H1 (cell line): ENCODE results near the gene ATM. TPM values are rescaled to one million over a fixed set of nuclear protein-coding genes. Genes with fewer than 3 reads are reported as not detected.
A peak's percentile ranks its signal among the peaks of the same experiment; 100 is the strongest.

Experiments used
- CTCF ChIA-PET: fragments of 300-600 bp; sonication (Branson Sonifier 250); formaldehyde crosslinking; loops from one replicate; lab custom pipeline; 2021; ENCODE audit not compliant: partially characterized antibody; lab: Charles Lee
- POLR2A ChIA-PET: fragments of 300-600 bp; sonication (Branson Sonifier 250); formaldehyde crosslinking; loops from one replicate; lab custom pipeline; 2021; ENCODE audit warnings: inconsistent platforms; ENCODE audit not compliant: partially characterized antibody; lab: Charles Lee
- DNase-seq, 2 experiments: peaks; one replicate each; pipeline versions ENCODE4 v3.0.0 to v3.0.0-alpha.2; 2010 to 2022; ENCODE audit warnings: low spot score in 2 of 2, low read depth in 1 of 2, mixed read lengths in 1 of 2
- FAIRE-seq: peaks from 2 replicates; lab custom pipeline; 2011; peaks lifted over from hg19 to GRCh38; lab: Jason Lieb, UNC
- H2AFZ ChIP-seq: 2 replicates; pipeline ENCODE4 v1.8.1; 2012; ENCODE audit warnings: low read length, inconsistent platforms
- H2AK5ac ChIP-seq: 2 replicates; pipeline ENCODE4 v1.6.1; 2013; ENCODE audit warnings: low read depth, low read length
- H2BK120ac ChIP-seq: replicated peaks from 2 replicates; pipeline ENCODE3; 2013; ENCODE audit warnings: low read depth, low read length, inconsistent platforms
- H2BK12ac ChIP-seq: 2 replicates; pipeline ENCODE4 v1.6.1; 2013; ENCODE audit warnings: low read depth, low read length
- H2BK15ac ChIP-seq: 2 replicates; pipeline ENCODE4 v1.6.1; 2013; ENCODE audit warnings: low read length
- H2BK20ac ChIP-seq: 2 replicates; pipeline ENCODE4 v1.6.1; 2013; ENCODE audit warnings: low read length
- H2BK5ac ChIP-seq: 2 replicates; pipeline ENCODE4 v1.6.1; 2013; ENCODE audit warnings: low read depth, low read length
- H3K14ac ChIP-seq: 2 replicates; pipeline ENCODE4 v1.6.1; 2013; ENCODE audit warnings: inconsistent platforms; ENCODE audit not compliant: insufficient read length
- H3K18ac ChIP-seq: 2 replicates; pipeline ENCODE4 v1.6.1; 2013; ENCODE audit warnings: low read length; ENCODE audit errors: extremely low read depth
- H3K23ac ChIP-seq: 2 replicates; pipeline ENCODE4 v1.6.1; 2013; ENCODE audit warnings: inconsistent platforms; ENCODE audit not compliant: insufficient read length
- H3K23me2 ChIP-seq: 2 replicates; pipeline ENCODE4 v1.6.1; 2013; ENCODE audit warnings: low read depth, low read length
- H3K27ac ChIP-seq: 2 replicates; pipeline ENCODE4 v1.6.1; 2011; ENCODE audit warnings: low read depth, low read length, inconsistent platforms
- H3K27me3 ChIP-seq, 4 experiments: replicated peaks in 1 of 4; 1 replicate in 1 of 4; 2 replicates in 3 of 4; pipeline versions ENCODE4 v1.6.1 to v1.8.1; 2011 to 2013; ENCODE audit warnings: low read length in 3 of 4, mild to moderate bottlenecking in 3 of 4, inconsistent platforms in 2 of 4, mixed read lengths in 2 of 4, moderate library complexity in 1 of 4; ENCODE audit not compliant: control insufficient read depth in 3 of 4, insufficient read depth in 3 of 4; ENCODE audit errors: extremely low read depth in 1 of 4
- H3K36me3 ChIP-seq, 4 experiments: 2 replicates each; pipeline versions ENCODE4 v1.6.1 to v1.8.1; 2011 to 2013; ENCODE audit warnings: mild to moderate bottlenecking in 4 of 4, low read length in 3 of 4, moderate library complexity in 2 of 4, control low read depth in 1 of 4, inconsistent platforms in 1 of 4; ENCODE audit not compliant: insufficient read depth in 4 of 4, control insufficient read depth in 2 of 4
- H3K4ac ChIP-seq: replicated peaks from 2 replicates; pipeline ENCODE3; 2013; ENCODE audit warnings: low read length, low read depth, mixed read lengths, inconsistent platforms; ENCODE audit not compliant: insufficient read length
- H3K4me1 ChIP-seq, 4 experiments: replicated peaks in 1 of 4; 1 replicate in 1 of 4; 2 replicates in 3 of 4; pipeline versions ENCODE4 v1.6.1 to v1.8.1; 2011 to 2013; ENCODE audit warnings: low read length in 3 of 4, inconsistent platforms in 2 of 4, mixed read lengths in 1 of 4; ENCODE audit not compliant: insufficient read depth in 4 of 4, control insufficient read depth in 3 of 4
- H3K4me2 ChIP-seq, 2 experiments: 2 replicates each; pipeline versions ENCODE4 v1.6.1 to v1.8.1; 2011 to 2013; ENCODE audit warnings: low read depth in 2 of 2, low read length in 2 of 2, control low read depth in 1 of 2, inconsistent platforms in 1 of 2, mild to moderate bottlenecking in 1 of 2; ENCODE audit not compliant: insufficient read depth in 1 of 2
- H3K4me3 ChIP-seq, 4 experiments: fragments of 200-600, 300-600 bp in 1 of 4; sonication (generic), shearing (Covaris generic), sonication (Bioruptor Twin) in 1 of 4; 2 replicates each; pipeline versions ENCODE4 v1.5.1 to v1.8.1; 2011 to 2016; ENCODE audit warnings: low read length in 4 of 4, low read depth in 3 of 4, control low read depth in 2 of 4, inconsistent platforms in 2 of 4, mild to moderate bottlenecking in 2 of 4, mixed read lengths in 1 of 4, moderate library complexity in 1 of 4; ENCODE audit not compliant: insufficient read depth in 2 of 4; ENCODE audit errors: extremely low read depth in 1 of 4
- H3K56ac ChIP-seq: replicated peaks from 2 replicates; pipeline ENCODE3; 2013; ENCODE audit warnings: low read depth, mild to moderate bottlenecking, mixed read lengths, low read length, inconsistent platforms; ENCODE audit not compliant: insufficient read length
- H3K79me1 ChIP-seq: 2 replicates; pipeline ENCODE4 v1.6.1; 2013; ENCODE audit warnings: low read depth, low read length, control low read depth
- H3K79me2 ChIP-seq, 2 experiments: 2 replicates each; pipeline versions ENCODE4 v1.6.1 to v1.8.1; 2012 to 2013; ENCODE audit warnings: low read length in 2 of 2, mild to moderate bottlenecking in 2 of 2, inconsistent platforms in 1 of 2; ENCODE audit not compliant: insufficient read depth in 2 of 2, control insufficient read depth in 1 of 2
- H3K9ac ChIP-seq, 4 experiments: replicated peaks in 1 of 4; 1 replicate in 1 of 4; 2 replicates in 3 of 4; pipeline versions ENCODE4 v1.6.1 to v1.8.1; 2011 to 2013; ENCODE audit warnings: low read depth in 3 of 4, low read length in 3 of 4, control low read depth in 2 of 4, mild to moderate bottlenecking in 2 of 4, moderate library complexity in 2 of 4, inconsistent platforms in 1 of 4; ENCODE audit errors: extremely low read depth in 1 of 4
- H3K9me3 ChIP-seq, 2 experiments: 2 replicates each; pipeline versions ENCODE4 v1.6.1 to v1.8.1; 2012 to 2013; ENCODE audit warnings: mild to moderate bottlenecking in 2 of 2, moderate library complexity in 2 of 2, control low read depth in 1 of 2, inconsistent platforms in 1 of 2, low read depth in 1 of 2, low read length in 1 of 2, mixed read lengths in 1 of 2; ENCODE audit not compliant: insufficient read depth in 2 of 2
- H4K20me1 ChIP-seq, 2 experiments: replicated peaks in 1 of 2; 2 replicates each; pipeline versions ENCODE3 to v1.8.1; 2011 to 2013; ENCODE audit warnings: inconsistent platforms in 2 of 2, low read length in 2 of 2, mild to moderate bottlenecking in 1 of 2; ENCODE audit not compliant: insufficient read depth in 2 of 2, control insufficient read depth in 1 of 2
- H4K5ac ChIP-seq: 2 replicates; pipeline ENCODE4 v1.6.1; 2013; ENCODE audit warnings: low read length, low read depth, mixed read lengths, inconsistent platforms; ENCODE audit not compliant: insufficient read length
- H4K8ac ChIP-seq: 2 replicates; pipeline ENCODE4 v1.8.0; 2013; ENCODE audit warnings: mild to moderate bottlenecking, moderate library complexity, low read length, inconsistent platforms; ENCODE audit not compliant: insufficient read depth; ENCODE audit errors: extremely low read depth
- H4K91ac ChIP-seq: replicated peaks from 2 replicates; pipeline ENCODE3; 2013; ENCODE audit warnings: low read length, mixed read lengths, inconsistent platforms; ENCODE audit not compliant: insufficient read length
- MAFK ChIP-seq: IDR thresholded peaks from 2 replicates; pipeline ENCODE4 v1.6.1; 2012; ENCODE audit warnings: low read depth, mild to moderate bottlenecking, improper control_type of control experiment, low read length
- SAP30 ChIP-seq: fragments of 300-600 bp; sonication (generic); IDR thresholded peaks from 2 replicates; pipeline ENCODE4 v1.7.1; 2012; ENCODE audit warnings: low read length, moderate library complexity, mild to moderate bottlenecking, inconsistent platforms; ENCODE audit not compliant: insufficient read depth, insufficient replicate concordance
- WGBS, 2 experiments: shearing (Covaris generic) in 1 of 2; methylation state at CpG; one replicate each; pipeline versions ENCODE4 v1.1.6 to v1.1.7; 2013 to 2015; ENCODE audit warnings: low lambda C conversion rate in 2 of 2, mixed read lengths in 2 of 2, inconsistent platforms in 1 of 2, low coverage in 1 of 2, missing lambda C conversion rate in 1 of 2; ENCODE audit not compliant: insufficient replicate concordance in 2 of 2, insufficient coverage in 1 of 2, insufficient read length in 1 of 2; ENCODE audit errors: extremely low coverage in 1 of 2, missing lambda C conversion rate in 1 of 2; 5-methylcytosine and 5-hydroxymethylcytosine counted together
- polyA plus RNA-seq, 7 experiments: library from polyadenylated mRNA; depleted of rRNA in 3 of 7; stranded (reverse) in 5 of 7; unstranded in 2 of 7; fragments of >200 nt in 5 of 7; fragments of 200-250 nt in 2 of 7; gene quantifications; 1 replicate in 5 of 7; 2 replicates in 1 of 7; 4 replicates in 1 of 7; pipeline versions ENCODE4 v1.2.1 to v1.2.3, GENCODE V29; 2011 to 2013; ENCODE audit warnings: missing spikeins in 2 of 7, mixed read lengths in 2 of 7
- total RNA-seq: library from RNA; stranded (reverse); fragmentation: NEBNext Ultra II Directional; extraction: Animal tissue kit (Norgen Biotek cat#: 25700); gene quantifications from 2 replicates; pipeline ENCODE4 v1.2.1, GENCODE V29; 2021

ATM gene
- total and polyA plus RNA-seq, 2 of the 8 experiments (the other 6 are each of a cell fraction or from before 2014, with no cell fraction given), result 14.9 to 55.4 TPM

GRCh38 chr11:108246308-108246707 lies 23.4 kb downstream of the ATM start:
- H3K4ac ChIP-seq, result no peak overlapping the region
- POLR2A ChIA-PET, result interaction anchor here (0.8 kb wide), 1 partner anchor 24 kb away, joined by 3 read pairs; the partner anchor contains the start of gene NPAT
- no peak overlapping the region for H3K27ac ChIP-seq
- H2BK15ac ChIP-seq, result no peak overlapping the region
- H2BK12ac ChIP-seq, result no peak overlapping the region
- H3K56ac ChIP-seq, result no peak overlapping the region
- FAIRE-seq (no peak), DNase-seq (no peak)
- CTCF ChIA-PET, result interaction anchor here (0.6 to 1.4 kb wide), 2 partner anchors 10 to 365 kb away, joined by 3 to 4 read pairs; no protein-coding TSS in a partner anchor
- no peaks in the 10 kb centered on the region for H3K79me2 ChIP-seq
- no peaks in the 10 kb centered on the region for H3K23me2 ChIP-seq
- H3K79me1 ChIP-seq, result no peaks in the 10 kb centered on the region
- no peaks in the 10 kb centered on the region for H3K9me3 ChIP-seq
- no peak overlapping the region for H3K4me2 ChIP-seq
- H3K23ac ChIP-seq, result no peak overlapping the region
- H3K4me1 ChIP-seq, result no peaks in the 10 kb centered on the region
- H2BK120ac ChIP-seq, result no peak overlapping the region
- 75% methylated on average over 3 of the region's 3 CpGs; no CpG with 5 or more reads in 1 of the 2 experiments for WGBS, 2 experiments
- H4K91ac ChIP-seq, result no peak overlapping the region
- no peaks in the 10 kb centered on the region for H3K27me3 ChIP-seq
- no peak overlapping the region for H3K18ac ChIP-seq
- H2AK5ac ChIP-seq, result no peak overlapping the region
- no peak overlapping the region for H3K14ac ChIP-seq
- H4K8ac ChIP-seq, result no peak overlapping the region
- H4K5ac ChIP-seq, result no peak overlapping the region
- no peaks in the 10 kb centered on the region for H4K20me1 ChIP-seq
- H3K9ac ChIP-seq, result no peak overlapping the region
- no peak overlapping the region for H2AFZ ChIP-seq
- no peak for TF ChIP-seq SAP30
- TF ChIP-seq MAFK, result peak; percentile 79; the same call in 1 of the 2 replicates
- TF ChIP-seq, all 59 proteins: peak for 1
- H2BK5ac ChIP-seq, result no peak overlapping the region
- peaks cover 4 to 32% (median 17%) of the 10 kb centered on the region in 4 experiments; a peak in 6 of 8 replicates for H3K36me3 ChIP-seq
- H3K4me3 ChIP-seq, result no peak overlapping the region
- no peak overlapping the region for H2BK20ac ChIP-seq
